IPS-18c (cell line): ENCODE results near the gene SULT1A1.
"Not testable (repeated sequence)": the region's sequence is repeated elsewhere in the genome, so short reads cannot be mapped to it uniquely, and the experiment has no call there.

Experiments used
- H3K4me3 ChIP-seq: 2 replicates; pipeline ENCODE4 v1.7.0; 2013; ENCODE audit warnings: low read depth, mild to moderate bottlenecking, low read length, moderate library complexity; ENCODE audit not compliant: insufficient read depth
- H3K9me3 ChIP-seq: one replicate; pipeline ENCODE4 v1.6.1; 2013; ENCODE audit warnings: mild to moderate bottlenecking, low read length, moderate library complexity; ENCODE audit not compliant: control insufficient read depth, insufficient read depth

Gene SULT1A1

DNA sequence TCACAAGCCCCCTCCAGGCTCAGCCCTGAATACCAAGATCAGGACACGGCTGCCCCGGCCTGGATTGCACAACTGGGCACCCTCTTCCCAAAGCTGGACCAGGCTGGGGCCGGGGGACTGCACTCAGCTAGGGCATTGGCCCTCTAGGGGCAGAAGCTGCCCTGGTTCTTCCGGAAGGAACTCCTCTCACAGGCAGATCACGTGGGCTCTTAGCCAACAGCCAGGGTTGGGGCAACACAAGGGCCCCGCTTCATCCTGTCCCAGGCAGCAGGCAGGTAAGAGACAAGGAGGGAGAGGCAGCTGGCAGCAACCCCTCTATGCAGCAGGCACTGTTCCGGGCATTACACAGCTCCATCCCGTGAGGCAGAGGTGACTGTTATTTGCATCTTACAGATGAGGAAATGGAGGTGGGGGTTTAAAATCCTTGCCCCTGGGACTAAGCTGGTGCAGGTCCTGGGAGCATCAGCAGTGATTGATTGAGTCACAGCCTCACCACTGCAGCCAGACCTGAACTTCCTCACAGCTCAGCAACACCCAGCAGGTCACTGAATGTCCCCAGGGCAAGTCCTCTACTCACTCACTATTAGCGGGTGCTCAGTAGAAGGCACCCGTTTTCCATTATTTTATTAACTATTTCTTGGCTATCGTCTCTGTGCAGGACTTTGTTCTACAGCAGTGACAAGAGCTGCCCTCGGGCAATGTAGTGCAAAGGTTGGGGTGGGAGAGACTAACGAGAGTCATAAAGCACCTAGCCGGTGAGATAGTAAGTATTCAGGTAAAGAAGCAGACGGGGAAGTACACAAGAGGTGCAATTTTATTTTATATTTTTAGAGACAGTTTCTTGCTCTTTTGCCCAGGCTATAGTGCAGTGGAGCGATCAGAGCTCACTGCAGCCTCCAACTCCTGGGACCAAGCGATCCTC is 2.8 kb upstream of the SULT1A1 start:
- H3K4me3 ChIP-seq, H3K9me3 ChIP-seq: not testable (repeated sequence)

DNA sequence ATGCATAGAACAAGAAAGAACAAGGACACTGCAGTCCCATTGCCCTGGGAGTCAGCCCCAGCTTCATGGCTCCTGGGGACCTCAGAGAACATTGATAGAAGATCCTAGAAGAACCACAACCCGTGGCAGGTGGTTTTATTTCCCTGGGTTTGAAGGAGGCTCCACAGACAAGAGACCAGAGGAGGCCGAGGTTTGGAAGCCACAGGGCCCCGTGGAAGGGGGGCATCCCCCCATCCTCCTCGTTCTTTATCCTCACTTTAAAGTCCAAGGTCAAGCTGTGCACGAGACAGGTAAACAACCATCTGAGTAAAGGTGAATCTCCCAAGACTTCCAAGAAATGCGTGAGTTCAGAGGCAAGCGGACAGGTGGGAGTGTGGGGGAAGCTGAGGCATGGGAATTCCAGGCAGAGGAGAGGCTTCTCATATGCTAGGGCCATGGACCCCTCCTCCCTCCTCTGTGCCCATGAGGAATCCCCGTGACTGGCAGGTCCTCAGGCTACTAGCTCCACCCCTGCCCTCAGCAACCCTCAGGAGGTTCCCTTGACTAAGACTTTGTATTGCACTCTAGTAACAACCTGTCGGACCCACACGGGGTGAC is 849 bp upstream of the SULT1A1 start:
- Histone ChIP-seq H3K4me3 (no peak overlapping the region), H3K9me3 (no peaks in the 10 kb centered on the region)

DNA sequence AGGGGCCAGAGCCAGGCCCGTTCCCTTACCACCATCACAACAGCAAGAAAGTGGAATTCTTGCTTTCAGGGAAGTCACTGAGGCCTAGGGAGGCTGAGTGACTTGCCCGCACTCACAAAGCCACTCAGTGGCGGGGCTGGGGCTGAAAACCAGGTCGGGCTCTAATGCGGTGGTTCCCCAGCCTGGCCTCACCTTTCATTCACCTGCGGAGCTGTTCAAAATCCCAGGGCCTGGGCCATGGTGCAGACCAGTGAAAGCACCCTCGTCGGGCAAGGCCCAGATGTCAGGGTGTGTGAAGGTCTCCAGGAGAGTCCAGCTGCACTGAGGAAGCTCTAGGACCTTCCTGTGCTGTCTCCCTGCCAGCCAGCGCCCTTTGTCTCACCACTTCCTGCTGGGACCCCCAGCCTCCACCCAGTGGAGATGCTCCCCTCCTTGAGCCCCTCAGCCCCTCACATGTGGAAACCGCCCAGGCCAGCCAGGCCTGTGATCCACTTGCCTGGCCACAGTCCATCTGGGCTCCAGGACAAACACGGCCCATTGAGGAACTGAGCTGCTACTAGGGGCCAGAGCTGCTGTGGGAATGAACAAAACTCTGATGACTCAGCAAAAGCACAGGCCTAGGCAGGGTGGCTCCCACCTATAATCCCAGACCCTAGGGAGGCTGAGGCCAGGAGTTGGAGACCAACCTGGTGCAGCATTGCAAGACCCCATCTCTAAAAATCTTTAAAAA is 812 bp downstream of the SULT1A1 start:
- H3K4me3 ChIP-seq, H3K9me3 ChIP-seq: not testable (repeated sequence)

DNA sequence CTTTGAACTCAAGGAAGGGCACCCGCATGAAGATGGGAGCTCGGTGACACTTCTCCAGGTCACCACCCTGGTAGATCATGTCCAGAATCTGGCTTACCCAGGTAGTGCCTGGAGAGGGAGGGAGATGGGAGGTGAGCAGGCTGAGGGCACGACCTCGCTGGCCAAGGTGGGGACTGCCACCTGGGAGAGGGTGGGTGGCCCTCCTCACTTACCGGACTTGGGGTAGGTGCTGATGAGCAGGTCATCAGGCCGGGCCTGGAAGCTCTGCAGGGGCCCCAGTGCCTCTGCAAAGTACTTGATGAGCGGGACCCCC is 1.4 kb downstream of the SULT1A1 start:
- H3K9me3 ChIP-seq, H3K4me3 ChIP-seq: not testable (repeated sequence)

DNA sequence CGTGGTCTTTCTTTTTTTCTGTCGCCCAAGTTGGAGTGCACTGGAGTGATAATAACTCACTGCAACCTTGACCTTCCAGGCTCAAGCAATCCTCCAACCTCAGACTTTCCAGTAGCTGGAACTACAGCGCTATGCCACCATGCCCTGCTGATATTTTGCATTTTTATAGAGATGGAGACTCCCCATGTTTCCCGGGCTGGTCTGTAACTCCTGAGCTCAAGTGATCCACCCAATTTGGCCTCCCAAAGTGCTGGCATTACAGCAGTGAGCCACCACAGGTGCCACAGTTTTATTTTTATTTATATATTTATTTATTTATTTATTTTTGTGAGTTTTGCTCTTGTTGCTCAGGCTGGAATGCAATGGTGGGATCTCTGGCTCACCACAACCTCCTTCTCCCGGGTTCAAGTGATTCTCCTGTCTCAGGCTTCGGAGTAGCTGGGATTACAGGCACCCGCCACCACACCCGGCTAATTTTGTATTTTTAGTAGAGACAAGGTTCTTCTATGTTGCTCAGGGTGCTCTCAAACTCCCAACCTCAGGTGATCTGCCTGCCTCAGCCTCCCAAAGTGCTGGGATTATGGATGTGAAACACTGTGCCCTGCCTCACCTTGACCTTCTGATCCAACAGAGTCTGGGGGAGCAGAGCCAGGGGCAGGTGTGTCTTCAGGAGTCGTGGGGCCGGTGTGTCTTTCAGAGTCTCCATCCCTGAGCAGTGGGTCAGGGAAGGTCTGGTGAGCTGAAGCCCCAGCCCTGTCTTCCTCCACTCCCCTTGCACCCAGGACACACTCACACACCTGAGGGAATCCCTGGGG is 2.0 kb downstream of the SULT1A1 start:
- not testable (repeated sequence) for H3K4me3 ChIP-seq, H3K9me3 ChIP-seq

DNA sequence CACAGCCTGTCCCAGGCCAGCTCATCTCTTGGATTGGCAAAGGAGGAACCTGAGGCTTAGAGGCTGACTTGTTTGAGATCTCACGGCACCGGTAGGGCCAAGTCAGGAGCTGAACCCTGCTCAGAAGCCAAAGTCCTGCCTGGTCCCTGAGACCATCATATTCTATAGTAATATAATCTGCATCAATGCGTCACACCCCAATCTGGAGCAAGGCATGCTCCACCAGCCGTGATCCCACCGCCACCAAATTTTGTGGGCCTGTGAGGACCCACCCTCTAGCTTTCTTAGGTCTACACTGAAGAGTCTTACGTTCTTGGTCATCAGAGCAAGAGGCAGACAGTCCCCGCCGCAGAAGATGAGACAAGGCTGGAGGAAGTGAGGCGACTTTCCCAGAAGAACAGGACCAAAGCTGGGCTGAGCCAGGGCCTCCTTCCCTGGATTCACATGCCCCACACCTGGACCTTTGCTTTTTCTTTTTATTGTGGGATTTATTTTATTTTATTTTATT is 2.7 kb downstream of the SULT1A1 start:
- Histone ChIP-seq H3K9me3 (no peaks in the 10 kb centered on the region), H3K4me3 (no peak overlapping the region)

DNA sequence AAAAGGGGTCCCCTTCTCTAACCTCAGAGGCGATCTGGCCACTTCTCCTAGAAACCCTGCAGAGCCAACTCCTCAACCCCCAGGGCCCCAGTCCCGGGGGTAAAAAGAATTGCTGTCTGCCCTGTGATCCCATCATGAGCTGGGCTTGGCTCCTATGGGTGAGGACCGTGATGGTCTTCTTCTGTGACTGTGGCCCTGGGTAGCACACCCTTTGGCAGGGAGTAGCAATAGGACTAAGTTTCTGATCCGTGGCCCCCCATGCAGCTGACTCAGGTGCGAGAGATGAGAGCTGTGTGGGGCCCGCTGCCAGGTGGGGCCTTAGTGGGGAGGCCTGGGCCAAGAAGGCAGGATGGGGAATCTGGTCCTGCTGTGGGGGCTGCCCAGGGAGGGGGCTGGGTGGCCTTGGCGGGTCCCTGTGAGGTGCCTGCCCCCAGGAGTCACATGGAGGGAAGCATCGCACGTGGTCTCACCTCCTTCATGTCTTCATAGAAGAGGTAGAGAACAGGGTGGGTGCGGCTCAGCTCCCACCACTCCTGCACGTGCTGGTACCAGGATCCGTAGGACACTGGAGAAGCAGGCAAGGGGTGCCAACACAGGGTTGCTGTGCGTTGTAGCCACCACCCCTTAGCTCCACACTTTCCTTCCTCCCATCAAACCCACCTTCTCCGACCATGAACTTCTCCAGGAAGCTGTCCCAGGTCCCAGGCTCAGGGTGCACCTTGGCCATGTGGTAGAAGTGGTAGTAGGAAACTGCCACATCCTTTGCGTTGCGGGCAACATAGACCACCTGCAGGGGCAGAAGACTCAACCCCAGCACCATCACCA is 3.3 kb downstream of the SULT1A1 start:
- H3K9me3 ChIP-seq: no peaks in the 10 kb centered on the region
- H3K4me3 ChIP-seq: no peak overlapping the region

DNA sequence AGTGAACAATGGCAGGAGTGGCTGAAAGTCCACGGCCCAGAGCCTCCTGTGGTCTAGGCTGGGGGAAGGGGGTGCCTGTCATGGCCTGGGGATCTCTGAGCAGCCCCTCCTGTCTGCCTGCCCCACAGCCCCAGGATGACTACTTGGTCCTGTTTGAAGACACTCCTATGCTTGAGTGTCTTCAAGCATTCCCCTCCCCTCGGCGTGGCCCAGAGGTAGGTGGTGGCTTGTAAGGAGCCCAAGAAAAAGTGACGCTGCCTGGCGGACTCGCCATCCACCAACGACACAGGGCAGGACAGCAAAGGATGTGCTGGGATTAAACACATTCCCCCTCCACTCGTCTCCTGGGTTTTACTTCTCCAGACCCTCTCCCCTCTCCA is 5.7 kb downstream of the SULT1A1 start:
- Histone ChIP-seq H3K4me3 (no peak overlapping the region), H3K9me3 (no peaks in the 10 kb centered on the region)

DNA sequence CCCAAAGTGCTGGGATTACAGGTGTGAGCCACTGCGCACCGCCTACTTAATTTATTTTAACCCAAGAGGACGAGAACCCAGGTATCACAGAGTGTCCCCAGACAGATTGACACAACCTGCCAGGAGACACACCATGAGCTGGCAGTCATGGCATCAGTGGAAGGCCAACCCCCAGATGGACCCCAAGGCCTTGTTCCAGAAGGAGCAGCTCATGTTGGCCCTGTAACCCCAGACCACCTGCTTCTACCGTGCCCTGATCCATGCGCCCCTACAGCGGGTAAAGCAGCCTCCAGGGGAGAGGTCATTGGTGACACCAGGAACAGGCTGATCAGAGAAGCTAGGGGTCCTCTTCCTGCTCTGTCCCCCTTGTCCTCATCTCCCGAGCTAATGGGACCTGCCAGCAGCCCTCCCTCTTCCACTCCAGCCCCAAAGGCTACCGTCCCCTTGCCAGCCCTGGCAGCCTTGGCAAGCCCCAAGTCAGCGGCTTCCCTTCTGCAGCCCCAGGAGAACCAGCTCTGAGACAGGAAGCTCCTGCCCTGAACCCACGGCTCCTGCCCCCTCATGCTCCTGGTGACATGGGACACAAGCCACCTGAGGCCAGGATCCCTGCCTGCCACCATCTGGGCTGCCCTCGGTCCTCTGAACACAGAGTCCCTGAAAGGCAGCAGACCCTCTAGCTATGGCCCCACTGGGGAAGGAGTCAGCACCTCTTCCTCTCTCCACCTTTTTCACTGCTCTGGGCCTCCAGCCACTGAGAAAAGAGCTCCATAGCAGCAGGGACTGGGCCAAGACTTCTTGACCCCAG is 6.3 kb downstream of the SULT1A1 start:
- H3K9me3 ChIP-seq: no peaks in the 10 kb centered on the region
- no peak overlapping the region for H3K4me3 ChIP-seq

DNA sequence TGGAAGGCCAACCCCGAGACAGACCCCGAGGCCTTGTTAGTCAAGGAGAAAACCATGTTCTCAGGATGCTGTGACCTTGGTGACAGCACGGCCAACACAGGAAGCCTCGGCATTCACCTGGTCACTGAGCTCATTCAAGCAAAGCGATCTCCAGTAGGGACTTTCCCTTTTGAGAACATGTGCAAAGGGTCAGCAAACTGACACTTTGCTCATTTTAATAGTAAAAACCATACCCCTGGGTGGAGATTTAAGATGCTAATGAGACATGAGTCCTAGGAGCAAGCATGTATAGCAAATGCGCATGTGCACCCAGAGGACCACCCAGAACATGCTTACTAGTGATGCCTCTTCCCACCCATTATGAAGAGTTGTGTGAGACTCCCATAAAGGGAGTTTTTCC is 7.3 kb downstream of the SULT1A1 start:
- no peak overlapping the region; the same call in 1 of the 2 replicates for H3K4me3 ChIP-seq
- H3K9me3 ChIP-seq: no peaks in the 10 kb centered on the region

DNA sequence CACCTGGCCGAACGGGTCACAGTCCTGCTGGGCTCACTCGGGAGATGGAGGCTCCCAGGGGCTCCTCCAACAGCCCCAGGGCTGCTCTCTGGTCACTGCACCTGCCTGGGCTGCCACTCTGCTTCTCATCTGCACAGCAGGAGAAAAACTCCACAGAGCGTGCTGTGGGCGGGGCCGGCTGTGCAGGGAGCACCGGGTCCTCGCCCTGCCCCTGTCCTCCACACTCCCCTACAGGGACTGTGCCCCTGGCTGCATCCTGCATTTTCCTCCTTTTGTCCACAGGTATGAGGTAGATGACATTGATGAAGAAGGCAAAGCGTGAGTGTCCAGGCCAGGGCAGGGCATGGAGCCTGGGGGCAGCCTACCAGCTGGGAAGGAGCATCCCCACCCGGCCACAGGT is 7.8 kb downstream of the SULT1A1 start:
- H3K4me3 ChIP-seq, H3K9me3 ChIP-seq: not testable (repeated sequence)

DNA sequence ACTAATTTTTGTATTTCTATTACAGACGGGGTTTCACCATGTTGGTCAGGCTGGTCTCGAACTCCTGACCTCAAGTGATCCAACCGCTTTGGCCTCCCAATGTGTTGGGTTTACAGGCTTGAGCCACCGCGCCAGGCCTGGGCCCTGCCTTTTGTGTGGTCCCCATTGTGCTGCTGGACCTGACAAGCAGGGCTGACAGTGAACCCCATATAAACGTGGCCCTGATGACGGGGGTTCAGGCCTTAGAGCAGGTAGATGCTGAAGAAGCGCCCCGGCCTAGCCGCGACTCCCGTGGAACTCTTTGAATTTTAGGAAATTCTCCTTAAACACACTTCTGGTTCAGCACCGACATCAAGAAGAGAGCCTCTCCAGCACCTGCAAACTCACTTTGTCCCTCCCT is 8.3 kb downstream of the SULT1A1 start:
- H3K9me3 ChIP-seq, H3K4me3 ChIP-seq: not testable (repeated sequence)

DNA sequence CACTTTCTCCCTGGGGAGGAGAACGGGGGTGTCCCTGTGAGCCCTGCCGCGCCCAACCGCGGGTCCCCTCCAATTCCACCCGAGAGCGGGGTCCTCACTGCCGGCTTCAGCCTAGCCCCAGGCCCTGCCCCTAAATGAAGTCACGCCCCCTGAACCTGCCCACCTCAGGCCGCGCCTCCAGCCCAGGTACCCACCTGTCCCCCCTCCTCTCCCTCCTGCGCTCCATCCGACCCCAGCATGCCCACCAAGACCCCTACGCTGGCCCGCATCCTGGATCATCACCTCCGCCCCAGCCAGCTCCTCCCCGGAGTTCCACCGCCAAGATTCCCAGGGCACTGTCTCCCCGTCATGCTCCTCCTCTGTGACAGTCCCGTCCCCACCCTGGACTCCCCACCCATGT is 8.9 kb downstream of the SULT1A1 start:
- not testable (repeated sequence) for H3K9me3 ChIP-seq, H3K4me3 ChIP-seq

DNA sequence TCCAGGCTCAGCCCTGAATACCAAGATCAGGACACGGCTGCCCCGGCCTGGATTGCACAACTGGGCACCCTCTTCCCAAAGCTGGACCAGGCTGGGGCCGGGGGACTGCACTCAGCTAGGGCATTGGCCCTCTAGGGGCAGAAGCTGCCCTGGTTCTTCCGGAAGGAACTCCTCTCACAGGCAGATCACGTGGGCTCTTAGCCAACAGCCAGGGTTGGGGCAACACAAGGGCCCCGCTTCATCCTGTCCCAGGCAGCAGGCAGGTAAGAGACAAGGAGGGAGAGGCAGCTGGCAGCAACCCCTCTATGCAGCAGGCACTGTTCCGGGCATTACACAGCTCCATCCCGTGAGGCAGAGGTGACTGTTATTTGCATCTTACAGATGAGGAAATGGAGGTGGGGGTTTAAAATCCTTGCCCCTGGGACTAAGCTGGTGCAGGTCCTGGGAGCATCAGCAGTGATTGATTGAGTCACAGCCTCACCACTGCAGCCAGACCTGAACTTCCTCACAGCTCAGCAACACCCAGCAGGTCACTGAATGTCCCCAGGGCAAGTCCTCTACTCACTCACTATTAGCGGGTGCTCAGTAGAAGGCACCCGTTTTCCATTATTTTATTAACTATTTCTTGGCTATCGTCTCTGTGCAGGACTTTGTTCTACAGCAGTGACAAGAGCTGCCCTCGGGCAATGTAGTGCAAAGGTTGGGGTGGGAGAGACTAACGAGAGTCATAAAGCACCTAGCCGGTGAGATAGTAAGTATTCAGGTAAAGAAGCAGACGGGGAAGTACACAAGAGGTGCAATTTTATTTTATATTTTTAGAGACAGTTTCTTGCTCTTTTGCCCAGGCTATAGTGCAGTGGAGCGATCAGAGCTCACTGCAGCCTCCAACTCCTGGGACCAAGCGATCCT is 10.2 kb downstream of the SULT1A1 start:
- H3K9me3 ChIP-seq, H3K4me3 ChIP-seq: not testable (repeated sequence)

DNA sequence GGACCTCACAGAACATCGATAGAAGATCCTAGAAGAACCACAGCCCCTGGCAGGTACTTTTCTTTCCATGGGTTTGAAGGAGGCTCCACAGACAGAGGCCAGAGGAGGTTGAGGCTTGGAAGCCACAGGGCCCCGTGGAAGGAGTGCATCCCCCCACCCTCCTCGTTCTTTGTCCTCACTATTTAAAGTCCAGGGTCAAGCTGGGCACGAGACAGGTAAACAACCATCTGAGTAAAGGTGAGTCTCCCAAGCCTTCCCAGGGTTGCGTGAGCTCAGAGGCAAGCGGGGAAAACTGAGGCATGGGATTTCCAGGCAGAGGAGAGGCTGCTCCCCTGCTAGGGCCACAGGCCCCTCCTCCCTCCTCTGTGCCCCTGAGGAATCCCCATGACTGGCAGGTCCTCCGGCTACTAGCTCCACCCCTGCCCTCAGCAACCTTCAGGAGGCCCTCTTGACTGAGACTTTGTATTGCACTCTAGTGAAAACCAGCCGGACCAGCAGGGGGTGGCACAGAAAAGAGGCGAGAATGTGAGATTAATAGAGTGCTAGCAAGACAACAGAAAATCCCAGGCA is 12.1 kb downstream of the SULT1A1 start:
- no peak overlapping the region for H3K4me3 ChIP-seq
- no peaks in the 10 kb centered on the region for H3K9me3 ChIP-seq
